ENCODE results near the gene AEBP1. TPM values are rescaled to one million over a fixed set of nuclear protein-coding genes. Genes with fewer than 3 reads are reported as not detected.

Gene AEBP1
- total RNA-seq, 1 donor from 2014 or later = 65.0 TPM

DNA sequence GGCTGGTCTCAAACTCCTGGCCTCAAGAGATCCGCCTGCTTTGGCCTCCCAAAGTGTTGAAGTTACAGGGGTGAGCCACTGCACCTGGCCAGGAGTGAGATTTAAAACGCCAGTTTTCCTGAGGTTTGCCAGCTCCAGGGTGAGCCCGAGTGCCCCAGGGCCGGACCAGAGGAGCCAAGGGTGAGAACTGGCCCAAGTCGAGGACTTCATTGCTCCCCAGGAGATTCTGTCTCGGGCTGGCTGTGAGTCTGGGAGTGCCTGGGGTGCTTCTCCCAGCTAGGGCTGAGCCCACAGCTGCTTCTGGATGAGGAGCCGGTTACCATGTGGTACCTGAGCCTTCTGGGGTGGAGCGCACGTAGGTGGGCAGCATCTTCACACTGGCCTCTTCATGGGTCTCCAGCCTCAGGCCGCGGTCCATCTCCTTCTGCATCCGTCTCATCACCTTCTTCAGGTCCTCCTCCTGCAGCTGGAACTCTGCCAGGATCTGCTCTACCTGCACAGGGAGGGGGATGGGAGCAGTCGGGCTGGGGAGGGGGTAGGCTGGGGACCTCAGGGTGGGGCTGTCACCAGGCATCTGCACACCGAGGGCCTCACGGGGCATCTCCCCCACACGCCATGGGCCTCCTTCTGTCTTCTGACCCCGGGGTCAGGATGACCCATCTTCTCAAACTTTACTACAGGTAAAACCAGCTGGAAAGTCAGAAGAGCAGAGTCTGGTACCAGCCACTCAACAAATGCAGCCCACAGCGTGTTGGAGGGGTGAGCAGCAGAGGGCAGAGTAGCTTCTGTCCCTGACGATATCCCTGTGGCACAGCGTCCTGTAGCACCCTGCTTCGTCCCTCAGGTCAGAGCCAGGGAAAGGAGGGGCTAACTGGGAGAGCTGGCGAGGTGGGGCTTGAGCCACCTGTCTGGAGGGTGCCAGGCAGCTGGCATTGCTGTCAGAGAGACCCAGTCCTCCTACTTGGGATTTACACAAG is 49.1 kb downstream of the AEBP1 start:
- peaks cover 2% of the 10 kb centered on the region for H3K9me3 Mint-ChIP-seq (ENCODE audit: unreplicated experiment)
- no peak for TF ChIP-seq EZH2 (IDR thresholded peaks at IDR 0.05; ENCODE audit: insufficient read depth, low read length)
- TF ChIP-seq, protein P1, sequence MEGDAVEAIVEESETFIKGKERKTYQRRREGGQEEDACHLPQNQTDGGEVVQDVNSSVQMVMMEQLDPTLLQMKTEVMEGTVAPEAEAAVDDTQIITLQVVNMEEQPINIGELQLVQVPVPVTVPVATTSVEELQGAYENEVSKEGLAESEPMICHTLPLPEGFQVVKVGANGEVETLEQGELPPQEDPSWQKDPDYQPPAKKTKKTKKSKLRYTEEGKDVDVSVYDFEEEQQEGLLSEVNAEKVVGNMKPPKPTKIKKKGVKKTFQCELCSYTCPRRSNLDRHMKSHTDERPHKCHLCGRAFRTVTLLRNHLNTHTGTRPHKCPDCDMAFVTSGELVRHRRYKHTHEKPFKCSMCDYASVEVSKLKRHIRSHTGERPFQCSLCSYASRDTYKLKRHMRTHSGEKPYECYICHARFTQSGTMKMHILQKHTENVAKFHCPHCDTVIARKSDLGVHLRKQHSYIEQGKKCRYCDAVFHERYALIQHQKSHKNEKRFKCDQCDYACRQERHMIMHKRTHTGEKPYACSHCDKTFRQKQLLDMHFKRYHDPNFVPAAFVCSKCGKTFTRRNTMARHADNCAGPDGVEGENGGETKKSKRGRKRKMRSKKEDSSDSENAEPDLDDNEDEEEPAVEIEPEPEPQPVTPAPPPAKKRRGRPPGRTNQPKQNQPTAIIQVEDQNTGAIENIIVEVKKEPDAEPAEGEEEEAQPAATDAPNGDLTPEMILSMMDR (IDR thresholded peaks at IDR 0.05; ENCODE audit: insufficient read depth, low read depth, low read length) = no peak

DNA sequence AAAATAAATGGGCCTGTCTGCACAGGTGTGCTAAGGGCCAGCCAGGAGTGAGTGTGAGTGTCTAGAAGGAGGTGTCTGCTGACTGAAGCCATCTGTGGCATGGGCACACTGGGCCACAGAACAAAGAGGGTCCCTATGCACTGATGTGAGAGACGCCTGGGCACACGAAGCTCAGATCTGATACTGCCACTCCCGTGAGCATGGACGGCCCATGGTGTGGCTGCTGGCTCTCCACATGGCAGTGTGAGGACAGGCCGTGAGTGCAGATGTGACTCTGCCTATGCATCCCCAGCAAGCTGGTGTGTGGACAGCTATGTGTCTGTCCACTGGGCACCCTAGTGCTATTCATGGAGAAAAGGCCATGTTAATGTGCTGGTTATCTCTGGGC is 49.8 kb downstream of the AEBP1 start:
- Histone ChIP-seq H3K4me3 (ENCODE audit: insufficient read depth, low read depth, low read length) (no peak overlapping the region), H4K20me1 (ENCODE audit: insufficient read depth, low read length) (no peaks in the 10 kb centered on the region), H3K4me1 (ENCODE audit: insufficient read depth, low read length) (no peaks in the 10 kb centered on the region), H3K9me3 (ENCODE audit: insufficient read depth, low read depth, low read length) (no peaks in the 10 kb centered on the region), H3K4me2 (ENCODE audit: low read length) (no peak overlapping the region), H3K27me3 (ENCODE audit: insufficient read depth, low read length) (no peaks in the 10 kb centered on the region), H3K27ac (ENCODE audit: low read depth, low read length) (no peak overlapping the region), H2AFZ (ENCODE audit: low read depth, low read length) (no peak overlapping the region), H3K36me3 (ENCODE audit: insufficient read depth, low read length) (no peaks in the 10 kb centered on the region), H3K9ac (ENCODE audit: low read length) (no peak overlapping the region), H3K79me2 (ENCODE audit: insufficient read depth, low read length) (no peaks in the 10 kb centered on the region)
- no peak overlapping the region for H3K4me3 Mint-ChIP-seq (ENCODE audit: unreplicated experiment)
- no peak overlapping the region for H3K27ac Mint-ChIP-seq (ENCODE audit: unreplicated experiment)
- TF ChIP-seq, protein P1 (IDR thresholded peaks at IDR 0.05; ENCODE audit: insufficient read depth, low read depth, low read length) = no peak
- no peak for TF ChIP-seq EZH2 (IDR thresholded peaks at IDR 0.05; ENCODE audit: insufficient read depth, low read length)
- H3K9me3 Mint-ChIP-seq (ENCODE audit: unreplicated experiment) = no peaks in the 10 kb centered on the region
- no peaks in the 10 kb centered on the region for H3K4me1 Mint-ChIP-seq (ENCODE audit: low read depth, unreplicated experiment)
- no peaks in the 10 kb centered on the region for H3K36me3 Mint-ChIP-seq (ENCODE audit: low read depth, unreplicated experiment)
- H3K27me3 Mint-ChIP-seq (ENCODE audit: low read depth, unreplicated experiment) = peaks cover 49% of the 10 kb centered on the region
- no peak for DNase-seq (ENCODE audit: low read depth)
- no peak for FAIRE-seq

More for the DNA sequence above, 49.1 kb downstream of the AEBP1 start:
- Mint-ChIP-seq H3K4me1 (ENCODE audit: low read depth, unreplicated experiment) (no peaks in the 10 kb centered on the region), H3K36me3 (ENCODE audit: low read depth, unreplicated experiment) (no peaks in the 10 kb centered on the region), H3K4me3 (ENCODE audit: unreplicated experiment) (no peak overlapping the region), H3K27ac (ENCODE audit: unreplicated experiment) (no peak overlapping the region), H3K27me3 (ENCODE audit: low read depth, unreplicated experiment) (peaks cover 54% of the 10 kb centered on the region)
- Histone ChIP-seq H3K4me2 (ENCODE audit: low read length) (no peak overlapping the region), H3K27me3 (ENCODE audit: insufficient read depth, low read length) (no peaks in the 10 kb centered on the region), H4K20me1 (ENCODE audit: insufficient read depth, low read length) (no peaks in the 10 kb centered on the region), H3K4me1 (ENCODE audit: insufficient read depth, low read length) (no peaks in the 10 kb centered on the region), H3K9me3 (ENCODE audit: insufficient read depth, low read depth, low read length) (no peaks in the 10 kb centered on the region), H3K27ac (ENCODE audit: low read depth, low read length) (no peak overlapping the region), H2AFZ (ENCODE audit: low read depth, low read length) (no peak overlapping the region), H3K9ac (ENCODE audit: low read length) (no peak overlapping the region), H3K36me3 (ENCODE audit: insufficient read depth, low read length) (no peaks in the 10 kb centered on the region), H3K79me2 (ENCODE audit: insufficient read depth, low read length) (no peaks in the 10 kb centered on the region), H3K4me3 (ENCODE audit: insufficient read depth, low read depth, low read length) (no peak overlapping the region)
- FAIRE-seq = no peak
- no peak for DNase-seq (ENCODE audit: low read depth)

DNA sequence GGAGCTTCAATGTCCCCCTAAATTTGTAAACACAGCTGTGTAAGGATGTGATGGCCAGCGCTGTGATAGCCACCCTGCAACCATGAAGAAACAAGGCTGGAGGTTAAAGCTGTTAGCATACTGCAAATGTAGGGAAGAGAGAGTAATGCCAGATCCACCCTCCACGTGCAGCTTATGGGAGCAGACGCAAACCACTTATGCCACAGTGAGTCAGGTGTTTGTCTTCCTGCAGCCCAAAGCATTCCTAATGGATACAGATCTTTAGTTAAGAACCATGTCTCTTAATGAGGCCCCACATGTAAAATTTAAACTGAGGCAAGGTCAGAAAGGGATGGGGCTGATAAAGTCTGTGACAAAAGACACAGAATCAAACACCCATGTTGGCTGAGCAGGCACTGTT is 50.6 kb downstream of the AEBP1 start:
- Histone ChIP-seq H3K27ac (ENCODE audit: low read depth, low read length) (no peak overlapping the region), H3K4me3 (ENCODE audit: insufficient read depth, low read depth, low read length) (no peak overlapping the region), H2AFZ (ENCODE audit: low read depth, low read length) (no peak overlapping the region), H3K36me3 (ENCODE audit: insufficient read depth, low read length) (no peaks in the 10 kb centered on the region), H3K9ac (ENCODE audit: low read length) (no peak overlapping the region), H4K20me1 (ENCODE audit: insufficient read depth, low read length) (no peaks in the 10 kb centered on the region), H3K4me1 (ENCODE audit: insufficient read depth, low read length) (no peaks in the 10 kb centered on the region), H3K4me2 (ENCODE audit: low read length) (no peak overlapping the region), H3K79me2 (ENCODE audit: insufficient read depth, low read length) (no peaks in the 10 kb centered on the region), H3K27me3 (ENCODE audit: insufficient read depth, low read length) (no peaks in the 10 kb centered on the region), H3K9me3 (ENCODE audit: insufficient read depth, low read depth, low read length) (no peaks in the 10 kb centered on the region)
- no peak overlapping the region for H3K27ac Mint-ChIP-seq (ENCODE audit: unreplicated experiment)
- peak; percentile 19 for DNase-seq (ENCODE audit: low read depth)
- H3K36me3 Mint-ChIP-seq (ENCODE audit: low read depth, unreplicated experiment) = peaks cover 2% of the 10 kb centered on the region
- H3K4me1 Mint-ChIP-seq (ENCODE audit: low read depth, unreplicated experiment) = no peaks in the 10 kb centered on the region
- peaks cover 49% of the 10 kb centered on the region for H3K27me3 Mint-ChIP-seq (ENCODE audit: low read depth, unreplicated experiment)
- H3K4me3 Mint-ChIP-seq (ENCODE audit: unreplicated experiment) = no peak overlapping the region
- no peaks in the 10 kb centered on the region for H3K9me3 Mint-ChIP-seq (ENCODE audit: unreplicated experiment)
- no peak for FAIRE-seq
- TF ChIP-seq, protein P1 (IDR thresholded peaks at IDR 0.05; ENCODE audit: insufficient read depth, low read depth, low read length) = no peak
- TF ChIP-seq EZH2 (IDR thresholded peaks at IDR 0.05; ENCODE audit: insufficient read depth, low read length) = no peak

Data from astrocyte (in vitro differentiated cells and primary cell).